ENCODE results near the gene NAMPT. TPM values are rescaled to one million over a fixed set of nuclear protein-coding genes. Genes with fewer than 3 reads are reported as not detected.

Gene NAMPT
- polyA plus RNA-seq, 2 of the 4 experiments (the other 2 are of a cell fraction): 213 to 274 TPM

DNA sequence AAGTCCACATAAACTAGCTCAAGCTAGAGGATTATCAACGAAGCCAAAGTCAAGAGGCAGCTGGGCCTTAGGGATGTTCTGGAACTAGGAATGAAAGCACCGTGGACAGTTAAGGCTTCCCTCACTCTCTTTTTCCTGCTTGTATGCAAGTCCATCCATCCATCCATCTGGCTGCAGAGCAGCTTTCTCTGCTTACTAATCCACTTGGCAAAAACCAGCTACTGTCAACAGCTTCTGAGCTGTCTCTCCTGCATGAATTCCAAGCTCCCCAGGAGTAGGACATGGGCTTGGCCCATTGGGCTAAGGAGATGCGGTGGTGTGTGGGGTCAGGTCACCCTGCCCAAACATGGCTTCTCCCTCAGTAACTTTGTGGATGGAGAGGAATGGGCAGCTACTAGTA, 66.2 kb downstream of the NAMPT start (continued):
- TF ChIP-seq ATOH8 (CRISPR knock-in tag; IDR thresholded peaks at IDR 0.05; ENCODE audit: low read depth): no peak
- TF ChIP-seq RCOR1 (IDR thresholded peaks at IDR 0.05; ENCODE audit: low read depth, low read length): no peak

DNA sequence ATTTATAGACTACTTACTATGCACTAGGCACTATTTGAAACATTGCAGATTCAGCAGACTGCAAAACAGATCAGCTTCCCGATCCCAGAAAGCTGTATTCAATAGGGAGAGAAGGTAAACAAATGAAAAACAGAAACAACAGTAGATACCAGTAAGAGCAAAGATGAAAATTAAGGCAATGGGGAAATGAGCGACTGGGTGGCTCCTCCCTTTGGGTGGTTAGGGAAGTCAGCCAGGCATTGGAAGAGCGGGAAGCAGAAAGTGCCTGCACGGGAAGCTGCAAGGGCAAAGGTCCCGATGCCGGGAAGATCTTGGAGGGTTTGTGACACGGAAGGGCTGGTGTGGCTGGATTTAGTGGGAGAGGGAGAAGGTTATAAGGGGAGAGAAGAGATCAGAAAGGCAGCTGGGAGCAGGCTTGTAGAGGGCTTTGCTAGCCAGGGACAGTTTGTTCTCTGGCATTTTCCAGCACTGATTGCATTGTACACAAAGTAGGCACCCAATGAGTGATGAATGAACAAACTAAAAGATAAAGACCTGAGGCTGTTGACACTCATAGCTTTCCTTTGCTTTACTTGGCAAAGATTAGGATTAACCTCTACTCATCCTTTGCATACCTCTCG, 67.8 kb downstream of the NAMPT start:
- CTCF ChIA-PET: interaction anchor here (0.9 to 2.6 kb wide), 5 partner anchors 8 to 245 kb away, joined by 3 to 14 read pairs (median 7); no protein-coding TSS in a partner anchor
- 7% methylated on average over 8 of the region's 8 CpGs for WGBS (ENCODE audit: missing lambda C conversion rate)
- peak; percentile 28 for FAIRE-seq

GRCh38 chr7:106216517-106216922, 68.3 kb downstream of the NAMPT start:
- FAIRE-seq (no peak), ATAC-seq (peak; percentile 94 to 95), DNase-seq (ENCODE audit: low read depth in 1 of 2, low spot score in 1 of 2) (peak; percentile 75 to 88)
- H3K4me3 ChIP-seq: peak overlapping the region; percentile 24; the same call in 2 of the 3 replicates
- WGBS (ENCODE audit: missing lambda C conversion rate): 3% methylated on average over 2 of the region's 2 CpGs
- ChIA-PET CTCF (interaction anchor here (0.9 to 2.6 kb wide), 4 partner anchors 9 to 40 kb away, joined by 3 to 14 read pairs (median 6); no protein-coding TSS in a partner anchor), POLR2A (interaction anchor here (1.0 to 1.7 kb wide), 2 partner anchors 68 to 232 kb away, joined by 5 to 11 read pairs; partner anchors contain the start of gene NAMPT)
- peak overlapping the region; percentile 86 for H3K4me2 ChIP-seq
- peaks cover 22% of the 10 kb centered on the region for H3K4me1 ChIP-seq
- no peaks in the 10 kb centered on the region for H3K9me3 ChIP-seq
- peak overlapping the region; percentile 80 to 87 for H3K27ac ChIP-seq
- TF ChIP-seq JUNB (IDR thresholded peaks at IDR 0.05) (peak; percentile 66), RAD21 (conservative IDR thresholded peaks at IDR 0.05 in 1 of 2, IDR thresholded peaks at IDR 0.05 in 1 of 2) (peak in 1 of 2 experiments; percentile 4; a peak in 1 of 5 replicates), KDM5A (IDR thresholded peaks at IDR 0.05) (no peak), RCOR1 (IDR thresholded peaks at IDR 0.05; ENCODE audit: low read depth, low read length) (no peak), FOSL2 (IDR thresholded peaks at IDR 0.05) (peak; percentile 57; the same call in 1 of the 2 replicates), FOSL2 (CRISPR knock-in tag; IDR thresholded peaks at IDR 0.05) (peak; percentile 84), CEBPB (IDR thresholded peaks at IDR 0.05) (peak in 1 of 2 experiments; percentile 31; a peak in 1 of 4 replicates), GATA3 (IDR thresholded peaks at IDR 0.05; ENCODE audit: borderline replicate concordance) (peak; percentile 79; the same call in 1 of the 2 replicates), MAFK (IDR thresholded peaks at IDR 0.05; ENCODE audit: partially characterized antibody) (peak; percentile 66), NFE2L2 (conservative IDR thresholded peaks at IDR 0.05; ENCODE audit: low read length) (no peak)

More for the DNA sequence above, 67.8 kb downstream of the NAMPT start:
- Histone ChIP-seq H3K4me2 (peak overlapping the region; percentile 86), H3K4me3 (peak overlapping the region; percentile 24; the same call in 2 of the 3 replicates), H3K9me3 (no peaks in the 10 kb centered on the region), H3K27ac (peak overlapping the region; percentile 80 to 87), H3K4me1 (peaks cover 22% of the 10 kb centered on the region)
- peak; percentile 60; the same call in 1 of the 2 replicates for TF ChIP-seq GATA3 (IDR thresholded peaks at IDR 0.05; ENCODE audit: borderline replicate concordance)
- 0 out of 2 replicates have a peak, but pooled peaks have one; percentile 14 for TF ChIP-seq ATOH8 (CRISPR knock-in tag; IDR thresholded peaks at IDR 0.05; ENCODE audit: low read depth)
- TF ChIP-seq FOSL2 (IDR thresholded peaks at IDR 0.05): no peak
- no peak for TF ChIP-seq FOSL2 (CRISPR knock-in tag; IDR thresholded peaks at IDR 0.05)
- no peak for TF ChIP-seq HEYL (CRISPR knock-in tag; IDR thresholded peaks at IDR 0.05)
- peak; percentile 62 for TF ChIP-seq MAX (IDR thresholded peaks at IDR 0.05)
- TF ChIP-seq, protein P1, sequence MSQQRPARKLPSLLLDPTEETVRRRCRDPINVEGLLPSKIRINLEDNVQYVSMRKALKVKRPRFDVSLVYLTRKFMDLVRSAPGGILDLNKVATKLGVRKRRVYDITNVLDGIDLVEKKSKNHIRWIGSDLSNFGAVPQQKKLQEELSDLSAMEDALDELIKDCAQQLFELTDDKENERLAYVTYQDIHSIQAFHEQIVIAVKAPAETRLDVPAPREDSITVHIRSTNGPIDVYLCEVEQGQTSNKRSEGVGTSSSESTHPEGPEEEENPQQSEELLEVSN (IDR thresholded peaks at IDR 0.05; ENCODE audit: borderline replicate concordance, low read depth): peak; percentile 83; the same call in 1 of the 2 replicates
- TF ChIP-seq, protein P2, sequence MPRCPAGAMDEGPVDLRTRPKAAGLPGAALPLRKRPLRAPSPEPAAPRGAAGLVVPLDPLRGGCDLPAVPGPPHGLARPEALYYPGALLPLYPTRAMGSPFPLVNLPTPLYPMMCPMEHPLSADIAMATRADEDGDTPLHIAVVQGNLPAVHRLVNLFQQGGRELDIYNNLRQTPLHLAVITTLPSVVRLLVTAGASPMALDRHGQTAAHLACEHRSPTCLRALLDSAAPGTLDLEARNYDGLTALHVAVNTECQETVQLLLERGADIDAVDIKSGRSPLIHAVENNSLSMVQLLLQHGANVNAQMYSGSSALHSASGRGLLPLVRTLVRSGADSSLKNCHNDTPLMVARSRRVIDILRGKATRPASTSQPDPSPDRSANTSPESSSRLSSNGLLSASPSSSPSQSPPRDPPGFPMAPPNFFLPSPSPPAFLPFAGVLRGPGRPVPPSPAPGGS (IDR thresholded peaks at IDR 0.05): no peak
- TF ChIP-seq, protein P3, sequence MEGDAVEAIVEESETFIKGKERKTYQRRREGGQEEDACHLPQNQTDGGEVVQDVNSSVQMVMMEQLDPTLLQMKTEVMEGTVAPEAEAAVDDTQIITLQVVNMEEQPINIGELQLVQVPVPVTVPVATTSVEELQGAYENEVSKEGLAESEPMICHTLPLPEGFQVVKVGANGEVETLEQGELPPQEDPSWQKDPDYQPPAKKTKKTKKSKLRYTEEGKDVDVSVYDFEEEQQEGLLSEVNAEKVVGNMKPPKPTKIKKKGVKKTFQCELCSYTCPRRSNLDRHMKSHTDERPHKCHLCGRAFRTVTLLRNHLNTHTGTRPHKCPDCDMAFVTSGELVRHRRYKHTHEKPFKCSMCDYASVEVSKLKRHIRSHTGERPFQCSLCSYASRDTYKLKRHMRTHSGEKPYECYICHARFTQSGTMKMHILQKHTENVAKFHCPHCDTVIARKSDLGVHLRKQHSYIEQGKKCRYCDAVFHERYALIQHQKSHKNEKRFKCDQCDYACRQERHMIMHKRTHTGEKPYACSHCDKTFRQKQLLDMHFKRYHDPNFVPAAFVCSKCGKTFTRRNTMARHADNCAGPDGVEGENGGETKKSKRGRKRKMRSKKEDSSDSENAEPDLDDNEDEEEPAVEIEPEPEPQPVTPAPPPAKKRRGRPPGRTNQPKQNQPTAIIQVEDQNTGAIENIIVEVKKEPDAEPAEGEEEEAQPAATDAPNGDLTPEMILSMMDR (IDR thresholded peaks at IDR 0.05): no peak
- TF ChIP-seq CBX8 (IDR thresholded peaks at IDR 0.05): no peak
- TF ChIP-seq HES2 (IDR thresholded peaks at IDR 0.05): no peak
- POLR2A ChIA-PET: interaction anchor here (1.0 to 1.7 kb wide), 2 partner anchors 68 to 232 kb away, joined by 5 to 11 read pairs; partner anchors contain the start of gene NAMPT
- ATAC-seq: peak; percentile 87
- DNase-seq (ENCODE audit: low read depth in 1 of 2, low spot score in 1 of 2): peak; percentile 38 to 64

Data from A549 (cell line).